Measurements from ENCODE around the gene PDZD4. TPM values are rescaled to one million over a fixed set of nuclear protein-coding genes. Genes with fewer than 3 reads are reported as not detected.

The PDZD4 gene
- total RNA-seq, 3 donors from 2014 or later: 1.5 to 24.2 (median 2.8) TPM

DNA sequence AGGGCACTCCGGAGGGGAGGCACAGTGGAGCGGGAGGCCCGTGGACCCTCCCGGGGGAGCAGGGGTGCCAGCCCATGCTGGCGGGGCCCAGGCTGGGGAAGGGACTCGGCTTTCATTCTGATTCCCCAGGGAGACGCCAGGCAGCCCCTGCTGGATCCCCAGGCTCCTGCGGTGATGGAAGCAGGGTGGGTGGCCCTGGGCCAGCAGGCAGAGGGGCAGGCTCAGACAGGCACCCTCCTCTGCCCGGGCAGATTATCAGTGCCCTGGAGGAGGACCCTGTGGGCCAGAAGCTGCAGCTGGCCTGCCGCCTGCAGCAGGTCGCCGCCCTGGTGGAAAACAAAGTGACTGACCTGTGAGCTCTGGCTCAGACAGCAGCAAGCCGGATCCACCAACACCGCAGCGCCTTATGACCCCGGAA lies 51.7 kb downstream of the PDZD4 start:
- no peak for ATAC-seq
- no peaks in the 10 kb centered on the region for H3K36me3 ChIP-seq (ENCODE audit: low read depth)
- TF ChIP-seq, protein P1, sequence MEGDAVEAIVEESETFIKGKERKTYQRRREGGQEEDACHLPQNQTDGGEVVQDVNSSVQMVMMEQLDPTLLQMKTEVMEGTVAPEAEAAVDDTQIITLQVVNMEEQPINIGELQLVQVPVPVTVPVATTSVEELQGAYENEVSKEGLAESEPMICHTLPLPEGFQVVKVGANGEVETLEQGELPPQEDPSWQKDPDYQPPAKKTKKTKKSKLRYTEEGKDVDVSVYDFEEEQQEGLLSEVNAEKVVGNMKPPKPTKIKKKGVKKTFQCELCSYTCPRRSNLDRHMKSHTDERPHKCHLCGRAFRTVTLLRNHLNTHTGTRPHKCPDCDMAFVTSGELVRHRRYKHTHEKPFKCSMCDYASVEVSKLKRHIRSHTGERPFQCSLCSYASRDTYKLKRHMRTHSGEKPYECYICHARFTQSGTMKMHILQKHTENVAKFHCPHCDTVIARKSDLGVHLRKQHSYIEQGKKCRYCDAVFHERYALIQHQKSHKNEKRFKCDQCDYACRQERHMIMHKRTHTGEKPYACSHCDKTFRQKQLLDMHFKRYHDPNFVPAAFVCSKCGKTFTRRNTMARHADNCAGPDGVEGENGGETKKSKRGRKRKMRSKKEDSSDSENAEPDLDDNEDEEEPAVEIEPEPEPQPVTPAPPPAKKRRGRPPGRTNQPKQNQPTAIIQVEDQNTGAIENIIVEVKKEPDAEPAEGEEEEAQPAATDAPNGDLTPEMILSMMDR (IDR thresholded peaks at IDR 0.05): no peak
- H3K4me1 ChIP-seq (ENCODE audit: low read depth): no peaks in the 10 kb centered on the region
- H3K4me3 ChIP-seq: no peak overlapping the region
- no peaks in the 10 kb centered on the region for H3K9me3 ChIP-seq
- no peak for DNase-seq
- intact Hi-C loops (cut with DNase I, micrococcal nuclease): no loop called here

GRCh38 chrX:153778181-153778580 lies 52.2 kb downstream of the PDZD4 start:
- Histone ChIP-seq H3K4me3 (no peak overlapping the region), H3K9me3 (no peaks in the 10 kb centered on the region), H3K4me1 (ENCODE audit: low read depth) (no peaks in the 10 kb centered on the region), H3K36me3 (ENCODE audit: low read depth) (no peaks in the 10 kb centered on the region)
- no peak for ATAC-seq
- intact Hi-C loops (cut with DNase I, micrococcal nuclease): no loop called here
- DNase-seq: peak in 1 of 3 donors; percentile 46
- TF ChIP-seq, protein P1 (IDR thresholded peaks at IDR 0.05): no peak

DNA sequence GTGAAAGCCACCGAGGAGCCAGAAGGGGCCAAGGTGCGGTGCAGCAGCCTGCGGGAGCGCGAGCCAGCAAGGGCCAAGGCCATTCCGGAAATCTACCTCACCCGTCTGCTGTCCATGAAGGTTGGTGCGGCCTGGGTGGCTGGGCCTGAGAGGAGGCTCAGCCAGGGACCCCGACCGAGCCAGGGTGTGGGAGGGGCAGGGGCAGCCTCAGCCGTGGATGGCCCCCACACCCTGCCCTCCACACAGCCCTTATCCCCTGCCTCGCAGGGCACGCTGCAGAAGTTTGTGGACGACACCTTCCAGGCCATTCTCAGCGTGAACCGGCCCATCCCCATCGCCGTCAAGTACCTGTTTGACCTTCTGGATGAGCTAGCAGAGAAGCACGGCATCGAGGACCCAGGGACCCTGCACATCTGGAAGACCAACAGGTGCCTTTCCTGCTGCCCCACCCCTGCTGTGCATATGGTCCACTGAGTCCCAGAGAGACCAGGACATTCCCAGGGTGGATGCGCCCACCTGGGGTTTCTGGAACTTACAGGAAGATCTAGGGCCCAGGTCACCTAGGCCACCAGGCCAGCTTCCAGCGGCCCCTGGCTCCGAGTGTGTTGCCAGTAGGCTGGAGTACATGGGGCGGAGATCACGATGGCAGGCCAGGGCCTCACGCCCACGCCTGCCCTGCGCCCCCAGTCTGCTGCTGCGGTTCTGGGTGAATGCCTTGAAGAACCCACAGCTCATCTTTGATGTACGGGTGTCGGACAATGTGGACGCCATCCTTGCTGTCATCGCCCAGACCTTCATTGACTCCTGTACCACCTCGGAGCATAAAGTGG lies 52.9 kb downstream of the PDZD4 start:
- no peaks in the 10 kb centered on the region for H3K9me3 ChIP-seq
- no peak for ATAC-seq
- intact Hi-C loops (cut with DNase I, micrococcal nuclease): no loop called here
- TF ChIP-seq, protein P1 (IDR thresholded peaks at IDR 0.05): no peak
- no peaks in the 10 kb centered on the region for H3K36me3 ChIP-seq (ENCODE audit: low read depth)
- peak in 2 of 3 donors; percentile 6 to 38 for DNase-seq
- no peak overlapping the region for H3K4me3 ChIP-seq
- no peaks in the 10 kb centered on the region for H3K4me1 ChIP-seq (ENCODE audit: low read depth)

GRCh38 chrX:153776611-153777045 lies 53.7 kb downstream of the PDZD4 start:
- DNase-seq (peak in 2 of 3 donors; percentile 16 to 43), ATAC-seq (no peak)
- Histone ChIP-seq H3K4me3 (no peak overlapping the region), H3K4me1 (ENCODE audit: low read depth) (no peaks in the 10 kb centered on the region), H3K9me3 (no peaks in the 10 kb centered on the region), H3K36me3 (ENCODE audit: low read depth) (no peaks in the 10 kb centered on the region)
- TF ChIP-seq, protein P1 (IDR thresholded peaks at IDR 0.05): no peak
- intact Hi-C loops (cut with DNase I, micrococcal nuclease): no loop called here

GRCh38 chrX:153776120-153776599 lies 54.2 kb downstream of the PDZD4 start:
- no peak for ATAC-seq
- intact Hi-C loops (cut with DNase I, micrococcal nuclease): no loop called here

More at GRCh38 chrX:153776120-153776599, 54.2 kb downstream of the PDZD4 start:
- no peaks in the 10 kb centered on the region for H3K36me3 ChIP-seq (ENCODE audit: low read depth)
- H3K4me3 ChIP-seq: no peak overlapping the region
- DNase-seq: peak in 1 of 3 donors; percentile 8
- TF ChIP-seq, protein P1 (IDR thresholded peaks at IDR 0.05): no peak
- H3K4me1 ChIP-seq (ENCODE audit: low read depth): no peaks in the 10 kb centered on the region
- H3K9me3 ChIP-seq: no peaks in the 10 kb centered on the region

Data from mucosa of descending colon (tissue), 3 donors.